Coronary artery (tissue), 2 donors: Measurements from ENCODE around the gene AUTS2.

Source experiments
- DNase-seq: peaks from one replicate; pipeline ENCODE4 v3.0.0-alpha.2; 2017; ENCODE audit warnings: low spot score
- H3K27ac ChIP-seq, 2 donors: fragments of 200-600 bp; sonication (generic); one replicate each; pipeline ENCODE4 v1.5.1; 2016 to 2019
- H3K4me3 ChIP-seq: fragments of 200-600 bp; sonication (generic); 2 replicates; pipeline ENCODE4 v1.5.1; 2016; ENCODE audit warnings: mild to moderate bottlenecking, moderate library complexity
- TF ChIP-seq, protein P1 (sequence below): fragments of 200-600 bp; sonication (generic); IDR thresholded peaks from one replicate; pipeline ENCODE4 v1.5.1; 2019; ENCODE audit warnings: antibody characterized with exemption

AUTS2 gene

GRCh38 chr7:69568266-69568665, 30.0 kb upstream of the AUTS2 start:
- H3K27ac ChIP-seq: no peak overlapping the region
- TF ChIP-seq, protein P1, sequence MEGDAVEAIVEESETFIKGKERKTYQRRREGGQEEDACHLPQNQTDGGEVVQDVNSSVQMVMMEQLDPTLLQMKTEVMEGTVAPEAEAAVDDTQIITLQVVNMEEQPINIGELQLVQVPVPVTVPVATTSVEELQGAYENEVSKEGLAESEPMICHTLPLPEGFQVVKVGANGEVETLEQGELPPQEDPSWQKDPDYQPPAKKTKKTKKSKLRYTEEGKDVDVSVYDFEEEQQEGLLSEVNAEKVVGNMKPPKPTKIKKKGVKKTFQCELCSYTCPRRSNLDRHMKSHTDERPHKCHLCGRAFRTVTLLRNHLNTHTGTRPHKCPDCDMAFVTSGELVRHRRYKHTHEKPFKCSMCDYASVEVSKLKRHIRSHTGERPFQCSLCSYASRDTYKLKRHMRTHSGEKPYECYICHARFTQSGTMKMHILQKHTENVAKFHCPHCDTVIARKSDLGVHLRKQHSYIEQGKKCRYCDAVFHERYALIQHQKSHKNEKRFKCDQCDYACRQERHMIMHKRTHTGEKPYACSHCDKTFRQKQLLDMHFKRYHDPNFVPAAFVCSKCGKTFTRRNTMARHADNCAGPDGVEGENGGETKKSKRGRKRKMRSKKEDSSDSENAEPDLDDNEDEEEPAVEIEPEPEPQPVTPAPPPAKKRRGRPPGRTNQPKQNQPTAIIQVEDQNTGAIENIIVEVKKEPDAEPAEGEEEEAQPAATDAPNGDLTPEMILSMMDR: no peak
- H3K4me3 ChIP-seq: no peak overlapping the region
- no peak for DNase-seq

- DNase-seq: no peak
- TF ChIP-seq, protein P1: no peak
- H3K27ac ChIP-seq: no peak overlapping the region
- H3K4me3 ChIP-seq: no peak overlapping the region
Observed at GRCh38 chr7:69575651-69576050, 22.6 kb upstream of the AUTS2 start.

DNA sequence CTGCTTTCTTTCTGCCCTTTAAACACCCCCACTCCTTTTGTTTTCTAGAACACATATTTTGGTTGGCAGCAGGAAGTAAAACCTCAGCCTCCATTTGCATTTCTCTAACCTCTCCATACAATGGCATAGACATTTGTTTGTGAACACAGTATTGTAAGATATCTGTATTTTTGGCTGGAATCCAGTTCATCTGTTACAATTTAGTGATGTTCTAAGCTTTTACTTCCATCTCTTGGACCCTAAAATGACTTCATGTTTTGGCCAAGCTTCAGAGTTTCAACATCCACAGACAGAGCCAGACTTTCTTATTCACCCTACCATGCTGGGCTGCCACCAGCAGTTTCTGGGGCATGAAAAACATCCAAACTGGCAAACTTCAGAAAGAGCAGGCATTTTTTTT, 21.1 kb upstream of the AUTS2 start:
- TF ChIP-seq, protein P1: no peak
- Histone ChIP-seq H3K4me3 (no peak overlapping the region), H3K27ac (no peak overlapping the region)
- no peak for DNase-seq

GRCh38 chr7:69585169-69585568, 13.1 kb upstream of the AUTS2 start:
- no peak for DNase-seq
- Histone ChIP-seq H3K4me3 (no peak overlapping the region), H3K27ac (no peak overlapping the region)
- TF ChIP-seq, protein P1: no peak

GRCh38 chr7:69586321-69586720, 12.0 kb upstream of the AUTS2 start:
- Histone ChIP-seq H3K27ac (no peak overlapping the region), H3K4me3 (no peak overlapping the region)
- TF ChIP-seq, protein P1: no peak
- no peak for DNase-seq

DNA sequence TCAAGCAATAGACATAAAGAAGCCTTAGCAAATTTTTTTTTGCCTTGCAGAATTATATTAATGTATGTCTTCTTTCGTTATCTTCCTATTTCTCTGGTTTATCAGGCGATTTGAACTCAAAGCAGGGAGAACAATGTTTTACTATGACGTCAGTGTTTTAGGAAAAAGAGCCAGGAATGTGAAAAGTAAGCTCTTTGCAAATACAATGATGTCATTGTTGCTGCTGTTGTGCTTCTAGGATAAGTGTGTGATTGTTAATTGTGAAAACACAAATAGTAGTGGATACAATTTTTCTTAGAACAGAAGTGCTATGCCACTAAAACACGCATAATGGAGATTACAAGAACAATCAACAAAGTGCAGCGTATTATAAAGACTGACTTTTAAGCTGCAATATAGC, 9.5 kb upstream of the AUTS2 start:
- no peak overlapping the region for H3K27ac ChIP-seq
- TF ChIP-seq, protein P1: no peak
- DNase-seq: no peak
- H3K4me3 ChIP-seq: no peak overlapping the region

DNA sequence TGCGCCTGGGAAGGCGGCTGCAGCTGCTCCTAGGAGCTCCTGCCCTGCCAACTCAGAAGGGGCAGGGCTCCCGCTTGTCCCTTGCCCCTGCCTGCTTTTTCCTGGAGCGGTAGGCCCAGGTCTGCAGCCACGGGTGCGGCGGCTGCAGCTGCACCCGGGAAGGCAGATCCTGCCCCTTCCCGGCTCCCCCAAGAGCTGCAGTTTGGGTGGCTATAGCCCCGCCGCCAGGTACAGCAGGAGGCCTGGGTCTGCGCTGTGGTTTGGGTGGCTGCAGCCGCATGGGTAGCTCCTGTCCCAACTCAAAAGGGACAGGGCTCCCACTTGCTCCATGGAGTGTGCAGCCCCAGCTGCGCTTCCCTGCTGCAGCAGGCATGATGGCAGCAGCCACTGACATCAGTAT, 6.5 kb upstream of the AUTS2 start:
- DNase-seq: no peak
- TF ChIP-seq, protein P1: no peak
- no peak overlapping the region for H3K27ac ChIP-seq
- H3K4me3 ChIP-seq: no peak overlapping the region
